Activated naive CD4-positive, alpha-beta T cell treated with anti-CD3 and anti-CD28 coated beads, Interleukin-2, amount 50 U/mL, for 24 hours (primary cell): ENCODE measurements around the gene TEAD2.

Experiments
- H3K27ac Mint-ChIP-seq: one replicate; pipeline ENCODE4 v1.8.0; 2021; ENCODE audit warnings: mild to moderate bottlenecking, mixed read lengths
- H3K27me3 Mint-ChIP-seq: one replicate; pipeline ENCODE4 v1.8.0; 2021; ENCODE audit warnings: mixed read lengths
- H3K36me3 Mint-ChIP-seq: one replicate; pipeline ENCODE4 v1.8.0; 2021; ENCODE audit warnings: mixed read lengths
- H3K4me1 Mint-ChIP-seq: one replicate; pipeline ENCODE4 v1.8.0; 2021; ENCODE audit warnings: mixed read lengths
- H3K4me3 Mint-ChIP-seq: one replicate; pipeline ENCODE4 v1.8.0; 2021; ENCODE audit warnings: mild to moderate bottlenecking, mixed read lengths
- H3K9me3 Mint-ChIP-seq: one replicate; pipeline ENCODE4 v1.8.0; 2021; ENCODE audit warnings: mixed read lengths

The TEAD2 gene

GRCh38 chr19:49295208-49295880 is 66.9 kb downstream of the TEAD2 start:
- Mint-ChIP-seq H3K27me3 (no peaks in the 10 kb centered on the region), H3K36me3 (no peaks in the 10 kb centered on the region), H3K27ac (no peak overlapping the region), H3K4me1 (peaks cover 2% of the 10 kb centered on the region), H3K9me3 (no peaks in the 10 kb centered on the region), H3K4me3 (no peak overlapping the region)

- Mint-ChIP-seq H3K9me3 (no peaks in the 10 kb centered on the region), H3K27ac (no peak overlapping the region), H3K4me3 (no peak overlapping the region), H3K4me1 (no peaks in the 10 kb centered on the region), H3K36me3 (no peaks in the 10 kb centered on the region), H3K27me3 (no peaks in the 10 kb centered on the region)
Measured at GRCh38 chr19:49294401-49294800, 67.8 kb downstream of the TEAD2 start.
